Lung (tissue), 12 donors: ENCODE results near the gene SAXO1. TPM values are rescaled to one million over a fixed set of nuclear protein-coding genes. Genes with fewer than 3 reads are reported as not detected.
A peak's percentile ranks its signal among the peaks of the same experiment; 100 is the strongest.

Source experiments
- ATAC-seq: fragments of 200-7000 bp; cut with Tn5 transposase; one replicate; pipeline ENCODE4 v1.9.1; 2020; ENCODE audit warnings: moderate number of reproducible peaks; ENCODE audit not compliant: insufficient read depth, low FRiP score
- DNase-seq, 3 donors: peaks; one replicate each; pipeline ENCODE4 v3.0.0-alpha.2; 2013 to 2017
- H3K27ac ChIP-seq, 2 donors: one replicate each; pipeline ENCODE4 v1.5.1; 2013; ENCODE audit warnings: mild to moderate bottlenecking in 2 of 2, moderate library complexity in 2 of 2, control low read depth in 1 of 2, inconsistent platforms in 1 of 2, low read depth in 1 of 2, low read length in 1 of 2
- H3K27me3 ChIP-seq, 3 donors: one replicate each; pipeline ENCODE4 v1.5.1; 2013; ENCODE audit warnings: low read length in 2 of 3; ENCODE audit not compliant: control insufficient read depth in 3 of 3, insufficient read depth in 3 of 3
- H3K36me3 ChIP-seq, 4 donors: one replicate each; pipeline ENCODE4 v1.5.1; 2013; ENCODE audit warnings: low read length in 4 of 4, mild to moderate bottlenecking in 1 of 4, moderate library complexity in 1 of 4; ENCODE audit not compliant: control insufficient read depth in 4 of 4, insufficient read depth in 4 of 4
- H3K4me1 ChIP-seq, 5 donors: one replicate each; pipeline ENCODE4 v1.5.1; 2013; ENCODE audit warnings: low read length in 5 of 5, mild to moderate bottlenecking in 2 of 5, moderate library complexity in 1 of 5; ENCODE audit not compliant: control insufficient read depth in 5 of 5, insufficient read depth in 5 of 5
- H3K4me3 ChIP-seq: one replicate; pipeline ENCODE4 v1.5.1; 2013; ENCODE audit warnings: mild to moderate bottlenecking, control low read depth, moderate library complexity
- H3K9ac ChIP-seq, 2 donors: one replicate each; pipeline ENCODE4 v1.5.1; 2013; ENCODE audit warnings: low read length in 2 of 2, control low read depth in 1 of 2; ENCODE audit not compliant: insufficient read depth in 1 of 2
- H3K9me3 ChIP-seq, 4 donors: one replicate each; pipeline ENCODE4 v1.5.1; 2013; ENCODE audit warnings: low read length in 3 of 4, mild to moderate bottlenecking in 1 of 4, moderate library complexity in 1 of 4; ENCODE audit not compliant: control insufficient read depth in 4 of 4, insufficient read depth in 3 of 4
- WGBS, 2 donors: extraction: QIAGEN DNeasy Blood & Tissue Kit; methylation state at CpG; one replicate each; pipeline ENCODE4 v1.1.7; 2013; 5-methylcytosine and 5-hydroxymethylcytosine counted together
- polyA plus RNA-seq, 2 donors: library from polyadenylated mRNA; stranded (reverse); fragments of 200-250 nt; gene quantifications; one replicate each; pipeline ENCODE4 v1.2.1, GENCODE V29; 2013
- total RNA-seq, 2 donors: library from RNA; depleted of rRNA in 1 of 2; stranded (reverse); fragments of >200 nt in 1 of 2; gene quantifications; one replicate each; pipeline ENCODE4 v1.2.1, GENCODE V29; 2014 to 2021
- TF ChIP-seq, protein P1 (sequence below): IDR thresholded peaks from 2 replicates; pipeline ENCODE4 v1.5.1; 2012; ENCODE audit warnings: mild to moderate bottlenecking; ENCODE audit errors: control extremely low read depth, extremely low read depth
- donor health status: control.
- donor health status: control.
- donor health status: Bipolar disorder and iron deficiency.
- donor health status: healthy.
- donor health status: DM: yes; HTN: yes; CAD: no.

Gene SAXO1
- total and polyA plus RNA-seq, 4 donors, result 0.02 to 0.54 (median 0.21) TPM

DNA sequence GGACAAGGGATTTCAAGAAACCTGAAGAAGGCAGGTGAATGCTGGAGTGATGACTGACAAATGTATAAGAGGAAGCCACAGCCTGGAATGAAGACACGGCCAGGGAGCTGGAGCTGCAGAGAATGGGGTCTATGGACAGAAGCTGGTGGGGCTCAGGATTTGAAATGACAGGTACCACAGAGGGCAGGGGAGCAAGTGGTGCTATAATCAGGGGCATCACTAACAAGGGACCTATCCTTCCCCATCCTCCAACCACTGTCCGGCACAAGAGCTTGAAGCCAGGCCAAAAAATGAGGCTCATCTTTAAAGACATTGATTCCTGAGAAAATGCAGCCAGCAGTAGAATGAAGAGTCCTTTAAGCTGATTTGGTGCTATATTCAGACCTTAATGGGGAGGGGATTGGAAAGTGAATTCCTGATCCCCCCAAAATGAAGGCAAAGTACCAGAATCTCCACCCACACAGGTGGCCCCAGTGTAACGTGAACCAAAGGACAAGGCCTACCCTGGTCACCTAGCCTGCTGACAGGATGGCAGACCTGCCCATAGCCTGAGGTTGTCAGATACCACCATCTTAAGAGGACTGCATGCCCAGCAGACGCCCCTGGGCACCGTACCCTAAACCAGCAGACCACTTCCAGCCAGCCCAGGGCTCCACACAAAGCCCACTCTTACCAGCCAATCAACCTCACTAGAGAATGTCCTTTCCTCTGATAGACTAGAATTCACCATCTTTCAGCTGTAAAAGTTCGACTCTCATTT is 109.2 kb downstream of the SAXO1 start:
- ATAC-seq, result no peak
- Histone ChIP-seq H3K27ac (no peak overlapping the region), H3K4me1 (peaks cover 0 to 8% (median 2%) of the 10 kb centered on the region in 5 donors), H3K9ac (no peak overlapping the region), H3K36me3 (no peaks in the 10 kb centered on the region), H3K27me3 (no peaks in the 10 kb centered on the region), H3K9me3 (no peaks in the 10 kb centered on the region), H3K4me3 (no peak overlapping the region)
- 94 to 95% methylated on average over 6 of the region's 6 CpGs for WGBS, 2 donors
- TF ChIP-seq, protein P1, sequence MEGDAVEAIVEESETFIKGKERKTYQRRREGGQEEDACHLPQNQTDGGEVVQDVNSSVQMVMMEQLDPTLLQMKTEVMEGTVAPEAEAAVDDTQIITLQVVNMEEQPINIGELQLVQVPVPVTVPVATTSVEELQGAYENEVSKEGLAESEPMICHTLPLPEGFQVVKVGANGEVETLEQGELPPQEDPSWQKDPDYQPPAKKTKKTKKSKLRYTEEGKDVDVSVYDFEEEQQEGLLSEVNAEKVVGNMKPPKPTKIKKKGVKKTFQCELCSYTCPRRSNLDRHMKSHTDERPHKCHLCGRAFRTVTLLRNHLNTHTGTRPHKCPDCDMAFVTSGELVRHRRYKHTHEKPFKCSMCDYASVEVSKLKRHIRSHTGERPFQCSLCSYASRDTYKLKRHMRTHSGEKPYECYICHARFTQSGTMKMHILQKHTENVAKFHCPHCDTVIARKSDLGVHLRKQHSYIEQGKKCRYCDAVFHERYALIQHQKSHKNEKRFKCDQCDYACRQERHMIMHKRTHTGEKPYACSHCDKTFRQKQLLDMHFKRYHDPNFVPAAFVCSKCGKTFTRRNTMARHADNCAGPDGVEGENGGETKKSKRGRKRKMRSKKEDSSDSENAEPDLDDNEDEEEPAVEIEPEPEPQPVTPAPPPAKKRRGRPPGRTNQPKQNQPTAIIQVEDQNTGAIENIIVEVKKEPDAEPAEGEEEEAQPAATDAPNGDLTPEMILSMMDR, result no peak
- DNase-seq, result peak in 1 of 3 donors; percentile 5

- no peak overlapping the region for H3K9ac ChIP-seq
- H3K4me1 ChIP-seq, result peaks cover 0 to 8% (median 2%) of the 10 kb centered on the region in 5 donors
- TF ChIP-seq, protein P1, result no peak
- no peaks in the 10 kb centered on the region for H3K27me3 ChIP-seq
- H3K27ac ChIP-seq, result no peak overlapping the region
- H3K9me3 ChIP-seq, result no peaks in the 10 kb centered on the region
- DNase-seq (peak in 1 of 3 donors; percentile 28), ATAC-seq (no peak)
- WGBS, 2 donors, result 34 to 50% methylated on average over 2 of the region's 2 CpGs
- no peaks in the 10 kb centered on the region for H3K36me3 ChIP-seq
- H3K4me3 ChIP-seq, result no peak overlapping the region
Measured at GRCh38 chr9:18923167-18923566, 109.8 kb downstream of the SAXO1 start.

- Histone ChIP-seq H3K27ac (no peak overlapping the region), H3K4me1 (peaks cover 0 to 8% (median 2%) of the 10 kb centered on the region in 5 donors), H3K9me3 (no peaks in the 10 kb centered on the region), H3K4me3 (no peak overlapping the region), H3K36me3 (no peaks in the 10 kb centered on the region), H3K9ac (no peak overlapping the region), H3K27me3 (no peaks in the 10 kb centered on the region)
- DNase-seq, result no peak
- TF ChIP-seq, protein P1, result no peak
- 80 to 86% methylated on average over 8 of the region's 8 CpGs for WGBS, 2 donors
- no peak for ATAC-seq
Measured at GRCh38 chr9:18922161-18922885, 110.7 kb downstream of the SAXO1 start.
